GM18951 (cell line): Measurements from ENCODE around the gene PSMB7.

Experiments
- POLR2A ChIP-seq: IDR thresholded peaks from 4 replicates; pipeline ENCODE4 v1.6.1; 2011; ENCODE audit warnings: mild to moderate bottlenecking; ENCODE audit not compliant: insufficient read length, insufficient read depth; ENCODE audit errors: extremely low read depth
- in situ Hi-C: fragments of 300-500 bp; cut with MboI; formaldehyde crosslinking; loops from one replicate; pipeline ENCODE4 v1.12.0; 2022; ENCODE audit warnings: low sequenced_read_pairs, mixed read lengths, inconsistent platforms; ENCODE audit not compliant: unreplicated experiment

PSMB7 gene

GRCh38 chr9:124415102-124415851 is at the start of gene PSMB7:
Gene PSMB7, minus strand, starts transcription at chr9:124415442. Its CDS starts 17 bp downstream, at chr9:124415425.
- TF ChIP-seq POLR2A, result peak; percentile 61
- in situ Hi-C loops, result no loop called here

GRCh38 chr9:124462739-124463138 is 47.5 kb upstream of the PSMB7 start:
- in situ Hi-C loops, result no loop called here
- no peak for TF ChIP-seq POLR2A

GRCh38 chr9:124458441-124458840 is 43.2 kb upstream of the PSMB7 start:
- in situ Hi-C loops, result no loop called here
- no peak for TF ChIP-seq POLR2A

DNA sequence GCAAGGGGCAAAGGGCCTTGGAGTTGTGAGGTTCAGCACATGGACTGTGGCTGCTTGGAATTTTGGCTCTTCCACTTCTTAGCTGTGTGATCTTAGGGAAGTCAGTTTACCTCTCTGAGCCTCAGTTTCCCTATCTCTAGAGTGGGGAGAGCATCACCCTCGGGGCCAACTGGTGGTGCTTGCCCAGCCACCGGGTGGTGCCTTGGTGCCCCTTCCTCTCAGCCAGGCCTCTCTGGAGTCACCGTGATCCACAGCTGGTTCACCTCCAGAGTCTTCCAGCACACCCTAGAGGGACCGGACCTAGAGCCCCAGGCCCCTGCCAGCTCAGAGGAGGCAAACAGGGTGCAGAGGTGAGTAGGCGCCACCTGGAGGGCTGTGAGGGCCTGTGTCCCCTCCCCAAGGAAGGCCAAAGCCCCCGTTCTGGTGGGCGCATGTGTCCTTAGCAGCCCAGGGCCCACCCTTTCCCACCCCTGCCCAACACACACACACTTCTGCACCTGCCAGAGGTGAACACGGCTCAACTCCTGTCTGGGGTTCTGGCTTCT is 42.7 kb upstream of the PSMB7 start:
- in situ Hi-C loops, result no loop called here
- no peak for TF ChIP-seq POLR2A

- in situ Hi-C loops, result no loop called here
- no peak for TF ChIP-seq POLR2A
These were observed 42.0 kb upstream of the PSMB7 start for GRCh38 chr9:124457079-124457886.

DNA sequence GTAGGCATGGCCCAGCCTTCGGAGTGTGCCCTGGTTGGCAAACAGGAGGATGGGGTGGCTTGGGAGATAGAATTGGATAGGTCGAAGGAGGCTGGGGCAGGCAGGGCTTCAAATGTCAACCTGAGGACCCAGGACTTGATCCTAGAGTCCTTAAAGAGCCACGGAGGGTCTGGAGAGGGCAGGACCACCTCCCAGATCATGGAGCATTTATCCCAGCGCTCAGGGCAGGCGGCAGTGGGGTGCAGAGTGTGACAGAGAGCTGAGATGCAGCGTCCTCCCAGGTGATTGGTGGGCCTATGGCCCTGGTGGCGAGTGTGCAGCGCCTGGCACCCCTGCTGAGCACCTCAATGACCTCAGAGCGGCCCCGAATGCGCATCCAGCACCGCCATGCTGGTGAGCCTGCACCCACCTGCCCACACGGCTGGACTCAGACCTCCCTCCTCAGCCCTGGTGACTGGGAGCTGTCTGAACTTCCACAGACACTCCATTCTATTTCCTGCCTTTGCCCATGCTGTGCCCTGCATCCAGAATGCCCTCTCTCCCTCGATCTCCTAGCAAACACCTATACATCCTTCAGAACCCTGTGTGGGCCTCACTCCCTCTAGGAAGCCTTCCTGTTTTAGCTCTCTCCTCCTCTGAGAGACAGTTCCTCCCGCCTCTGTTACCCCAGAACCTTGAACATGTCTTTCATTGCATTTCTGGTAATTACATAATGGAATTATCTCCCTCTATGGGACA is 41.3 kb upstream of the PSMB7 start:
- no peak for TF ChIP-seq POLR2A
- in situ Hi-C loops, result no loop called here

DNA sequence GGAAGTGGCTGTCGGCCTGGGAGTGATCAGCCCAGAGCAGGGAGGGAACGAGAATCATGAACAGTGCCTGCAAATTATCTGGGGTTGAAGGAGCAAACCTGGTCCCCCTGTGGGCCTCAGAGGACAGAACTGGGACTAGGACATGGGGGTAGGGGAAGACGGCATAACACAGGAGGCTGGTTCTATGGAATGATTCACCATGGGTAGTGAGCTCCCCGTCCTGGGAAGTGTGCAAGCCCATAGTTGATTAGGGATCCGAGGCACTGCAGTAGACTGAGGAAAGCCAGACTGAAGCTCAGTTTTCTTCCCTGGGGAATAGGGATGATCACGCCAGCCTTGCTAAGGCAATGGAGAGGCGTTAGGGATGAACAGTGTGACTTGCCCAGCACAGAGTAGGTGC is 40.6 kb upstream of the PSMB7 start:
- in situ Hi-C loops, result no loop called here
- no peak for TF ChIP-seq POLR2A

DNA sequence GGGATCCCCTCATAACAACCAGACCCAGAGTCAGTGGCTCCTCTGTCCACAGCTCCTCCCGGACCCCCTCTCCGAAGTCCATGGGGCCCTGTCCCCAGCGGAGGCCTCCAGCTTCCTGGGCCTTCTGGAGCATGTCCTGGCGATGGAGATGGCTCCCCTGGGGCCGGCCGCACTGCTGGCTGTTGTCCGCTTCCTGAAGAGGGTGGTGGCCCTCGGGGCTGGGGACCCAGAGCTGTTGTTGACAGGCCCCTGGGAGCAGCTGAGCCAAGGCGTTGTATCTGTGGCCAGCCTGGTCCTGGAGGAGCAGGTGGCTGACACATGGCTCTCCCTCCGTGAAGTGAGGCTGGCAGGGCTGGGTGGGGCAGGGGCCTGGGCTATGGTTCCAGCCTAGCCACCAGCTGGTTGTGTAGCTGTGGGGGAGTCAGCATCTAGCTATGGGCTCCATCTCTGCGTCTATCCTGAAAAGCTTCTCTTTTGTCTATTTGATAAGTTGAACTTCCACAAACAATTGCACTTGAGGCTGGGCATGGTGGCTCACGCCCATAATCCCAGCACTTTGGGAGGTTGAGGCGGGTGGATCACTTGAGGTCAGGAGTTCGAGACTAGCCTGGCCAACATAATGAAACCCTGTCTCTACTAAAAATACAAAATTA is 39.7 kb upstream of the PSMB7 start:
- no peak for TF ChIP-seq POLR2A
- in situ Hi-C loops, result no loop called here

DNA sequence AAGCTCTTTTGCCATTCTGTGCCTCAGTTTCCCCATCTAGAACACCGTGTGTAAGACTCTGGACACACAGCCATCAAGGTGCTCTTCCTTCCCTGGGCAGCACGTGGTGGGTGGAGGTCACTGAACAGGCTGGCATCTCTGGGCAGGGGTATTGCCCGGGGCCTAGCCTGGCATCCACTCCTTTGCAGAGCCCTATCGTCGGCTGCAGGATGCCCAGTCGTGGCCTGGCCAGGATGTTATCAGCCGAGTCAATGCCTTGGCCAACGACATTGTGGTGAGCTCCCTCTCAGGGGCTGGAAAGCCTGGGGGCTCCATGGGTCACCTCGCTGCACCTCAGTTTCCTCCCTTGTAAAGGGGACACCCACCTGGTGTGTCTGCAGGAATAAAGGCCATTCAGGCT is 39.1 kb upstream of the PSMB7 start:
- in situ Hi-C loops, result no loop called here
- TF ChIP-seq POLR2A, result no peak

GRCh38 chr9:124453586-124454191 is 38.4 kb upstream of the PSMB7 start:
- in situ Hi-C loops, result no loop called here

GRCh38 chr9:124452841-124453585 is 37.8 kb upstream of the PSMB7 start:
- in situ Hi-C loops, result no loop called here
- no peak for TF ChIP-seq POLR2A

More at GRCh38 chr9:124453586-124454191, 38.4 kb upstream of the PSMB7 start:
- no peak for TF ChIP-seq POLR2A

DNA sequence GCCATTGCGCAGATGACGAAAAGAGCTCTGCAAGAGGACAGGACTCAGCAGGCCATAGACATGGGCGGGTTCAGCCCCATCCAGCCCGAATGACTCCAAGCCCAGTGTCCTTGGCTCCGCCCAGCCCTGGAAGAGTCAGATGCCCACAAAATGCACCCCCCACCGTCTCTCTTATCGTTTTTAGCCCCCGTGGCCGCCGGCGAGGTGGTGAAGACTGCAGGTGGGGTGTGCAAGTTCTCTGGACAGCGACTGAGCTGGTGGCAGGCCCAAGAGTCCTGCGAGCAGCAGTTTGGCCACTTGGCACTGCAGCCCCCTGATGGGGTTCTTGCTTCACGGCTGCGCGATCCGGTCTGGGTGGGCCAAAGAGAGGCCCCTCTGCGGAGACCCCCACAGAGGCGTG is 37.1 kb upstream of the PSMB7 start:
- in situ Hi-C loops, result no loop called here
- no peak for TF ChIP-seq POLR2A
